ENCODE measurements around the gene AMN1. TPM values are rescaled to one million over a fixed set of nuclear protein-coding genes. Genes with fewer than 3 reads are reported as not detected.
"Not testable (repeated sequence)": the region's sequence is repeated elsewhere in the genome, so short reads cannot be mapped to it uniquely, and the experiment has no call there.

AMN1 gene
- total RNA-seq, 1 donor from 2014 or later = 26.7 TPM

DNA sequence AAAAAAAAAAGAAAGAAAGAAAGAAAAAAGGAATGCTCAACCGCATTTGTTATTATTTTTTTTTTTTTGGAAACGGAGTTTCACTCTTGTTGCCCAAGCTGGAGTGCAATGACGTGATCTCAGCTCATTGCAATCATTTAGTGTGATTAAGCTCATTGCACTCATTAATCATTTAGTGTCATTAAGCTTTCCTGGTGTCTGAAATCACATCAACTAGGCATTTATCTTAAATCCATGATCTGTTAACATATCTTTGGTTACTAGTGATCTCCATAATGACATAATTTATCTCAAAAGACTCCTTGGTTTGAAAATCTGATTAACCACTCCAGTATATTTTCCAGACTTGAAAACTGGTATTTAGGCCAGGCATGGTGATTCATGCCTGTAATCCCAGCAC, 43.0 kb downstream of the AMN1 start:
- DNase-seq (ENCODE audit: low read depth) = no peak

- DNase-seq (ENCODE audit: low read depth) = peak; percentile 53
Measured at GRCh38 chr12:31682136-31682962, 46.5 kb downstream of the AMN1 start.

DNA sequence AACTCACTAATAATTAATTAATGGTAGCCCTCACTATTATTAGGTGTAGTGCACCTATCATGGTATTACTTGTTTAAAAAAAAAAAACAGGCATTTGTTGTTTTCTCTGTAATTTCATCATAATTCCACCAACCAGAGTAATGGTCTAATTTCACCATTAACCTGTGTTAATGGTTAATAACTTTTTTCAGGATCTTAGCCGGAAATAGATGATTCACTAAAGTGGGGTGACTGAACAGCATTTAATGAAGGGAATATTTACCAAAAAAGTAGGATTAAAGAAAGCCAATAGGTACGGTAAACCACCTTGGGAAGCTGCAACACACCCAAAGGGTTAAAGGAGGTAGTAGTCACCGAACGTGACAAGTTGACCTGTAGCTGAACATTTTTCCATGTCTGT, 56.3 kb downstream of the AMN1 start:
- DNase-seq (ENCODE audit: low read depth) = no peak

DNA sequence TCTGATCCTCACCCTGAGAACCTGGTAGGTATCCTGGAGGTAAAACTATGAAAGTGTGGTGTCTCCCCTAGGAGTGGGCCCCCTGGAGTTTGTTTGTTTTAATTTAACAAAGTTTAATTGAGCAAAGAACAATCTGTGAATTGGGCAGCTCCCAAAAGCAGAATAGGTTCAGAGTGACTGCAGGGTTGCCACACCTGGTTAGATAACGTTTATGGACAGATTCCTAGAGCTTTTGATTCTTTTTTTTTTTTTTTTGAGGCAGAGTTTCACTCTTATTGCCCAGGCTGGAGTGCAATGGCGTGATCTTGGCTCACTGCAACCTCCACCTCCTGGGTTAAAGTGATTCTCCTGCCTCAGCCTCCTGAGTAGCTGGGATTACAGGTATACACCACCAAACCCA, 59.2 kb downstream of the AMN1 start:
- not testable (repeated sequence) for DNase-seq (ENCODE audit: low read depth)

DNA sequence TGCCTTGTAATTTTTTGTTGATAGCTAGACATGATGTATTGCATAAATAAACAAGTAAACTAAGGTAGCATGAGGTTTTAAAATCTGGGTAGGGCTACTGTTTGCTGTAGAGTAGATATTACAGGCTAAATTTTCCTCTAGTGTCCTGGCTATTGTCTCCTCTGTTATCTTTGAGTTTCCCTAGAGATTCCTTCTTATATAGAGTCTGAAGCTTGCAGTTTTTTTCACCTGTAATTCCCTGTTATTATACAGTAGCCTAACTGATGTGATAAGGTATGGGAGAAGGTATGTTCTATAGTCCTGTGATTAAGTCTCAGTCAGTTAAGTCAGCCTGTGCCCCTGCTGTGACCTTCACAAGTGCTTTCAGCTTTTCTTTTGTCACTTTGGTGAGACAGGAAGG, 59.8 kb downstream of the AMN1 start:
- DNase-seq (ENCODE audit: low read depth) = no peak

GRCh38 chr12:31664038-31664437, 64.8 kb downstream of the AMN1 start:
- no peak for DNase-seq (ENCODE audit: low read depth)

- no peak for DNase-seq (ENCODE audit: low read depth)
Measured at GRCh38 chr12:31663576-31663975, 65.2 kb downstream of the AMN1 start.

GRCh38 chr12:31662176-31662849, 66.5 kb downstream of the AMN1 start:
- no peak for DNase-seq (ENCODE audit: low read depth)

GRCh38 chr12:31659087-31659942, 69.5 kb downstream of the AMN1 start, which contains the start of gene ETFBKMT:
ETFBKMT (plus strand) TSS chr12:31659688; CDS start chr12:31661954, 2,266 bp downstream.
- peak; percentile 89 for DNase-seq (ENCODE audit: low read depth)

DNA sequence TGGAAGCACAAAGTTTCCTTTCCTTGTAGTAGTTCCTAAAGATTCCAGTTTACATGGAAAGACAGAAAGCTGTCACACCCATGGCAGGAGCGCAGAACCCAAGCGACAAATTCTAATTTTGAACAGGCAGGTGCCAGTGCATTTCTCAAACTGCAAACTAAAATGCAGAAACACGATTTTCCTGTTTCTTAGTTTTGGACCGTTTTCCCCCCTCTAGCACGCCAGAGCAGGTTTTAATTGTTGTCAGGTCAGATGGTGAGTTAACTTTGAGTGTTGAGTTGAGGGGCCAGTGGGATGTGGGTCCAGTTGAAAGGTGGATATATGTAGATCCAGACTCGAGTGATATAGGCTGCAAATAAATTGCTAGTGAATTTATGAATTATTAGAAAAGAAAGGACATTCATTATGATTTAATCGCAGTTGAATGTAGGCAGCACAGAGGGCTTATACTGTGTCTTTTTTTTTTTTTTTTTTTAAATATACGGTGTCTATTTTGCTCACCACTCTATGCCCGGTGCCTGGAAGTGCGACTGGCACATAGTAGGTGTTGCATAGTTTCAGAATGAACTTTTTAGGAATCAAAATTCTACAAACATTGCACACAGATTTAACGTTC, 70.2 kb downstream of the AMN1 start:
- DNase-seq (ENCODE audit: low read depth) = no peak

DNA sequence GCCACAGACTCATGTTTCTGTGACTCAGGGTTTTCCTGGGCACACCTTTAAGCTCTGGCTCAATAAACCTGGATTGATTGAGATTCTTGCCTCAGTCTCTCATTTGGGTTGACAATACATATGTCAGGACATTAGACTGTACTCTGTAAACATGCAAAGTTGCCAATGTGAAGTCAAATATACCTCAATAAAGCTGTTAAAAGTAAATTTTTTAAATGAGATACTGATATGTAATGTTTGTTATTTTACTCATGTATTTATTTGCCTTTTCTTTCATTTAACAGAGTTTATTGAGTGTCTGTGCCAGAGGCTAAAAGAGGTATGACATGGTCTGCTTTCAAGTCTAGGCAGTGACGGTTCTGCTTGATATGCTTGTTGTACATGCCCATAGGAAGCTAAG, 73.0 kb downstream of the AMN1 start:
- no peak for DNase-seq (ENCODE audit: low read depth)

- DNase-seq (ENCODE audit: low read depth) = no peak
Measured at GRCh38 chr12:31655208-31655607, 73.6 kb downstream of the AMN1 start.

- DNase-seq (ENCODE audit: low read depth) = no peak
Measured at GRCh38 chr12:31651893-31652521, 76.8 kb downstream of the AMN1 start.

- DNase-seq (ENCODE audit: low read depth) = no peak
Measured at GRCh38 chr12:31650918-31651317, 77.9 kb downstream of the AMN1 start.

- DNase-seq (ENCODE audit: low read depth) = no peak
Measured at GRCh38 chr12:31647086-31647491, 81.7 kb downstream of the AMN1 start.

- DNase-seq (ENCODE audit: low read depth) = no peak
Measured at GRCh38 chr12:31645924-31646323, 82.9 kb downstream of the AMN1 start.

- no peak for DNase-seq (ENCODE audit: low read depth)
Measured at GRCh38 chr12:31644536-31644935, 84.3 kb downstream of the AMN1 start.

- no peak for DNase-seq (ENCODE audit: low read depth)
Measured at GRCh38 chr12:31641509-31642090, 87.2 kb downstream of the AMN1 start.

GRCh38 chr12:31634620-31635019, 94.2 kb downstream of the AMN1 start:
- no peak for DNase-seq (ENCODE audit: low read depth)

GRCh38 chr12:31633464-31633863, 95.4 kb downstream of the AMN1 start:
- no peak for DNase-seq (ENCODE audit: low read depth)

All from myocyte (in vitro differentiated cells).